Left ventricle myocardium inferior (tissue), 1 donor: Measurements from ENCODE around the gene SLC6A5. TPM values are rescaled to one million over a fixed set of nuclear protein-coding genes. Genes with fewer than 3 reads are reported as not detected.

Experiments used
- DNase-seq: peaks from one replicate; pipeline ENCODE4 v3.0.0-alpha.2; 2020
- H3K27ac ChIP-seq: fragments of 200-600 bp; replicated peaks from 2 replicates; pipeline ENCODE4 v1.8.0; 2021
- H3K27me3 ChIP-seq: fragments of 200-600 bp; 2 replicates; pipeline ENCODE4 v1.8.0; 2021; ENCODE audit warnings: low read depth
- H3K36me3 ChIP-seq: fragments of 200-600 bp; 2 replicates; pipeline ENCODE4 v1.8.0; 2021
- H3K4me1 ChIP-seq: fragments of 200-600 bp; 2 replicates; pipeline ENCODE4 v1.8.0; 2021
- H3K4me3 ChIP-seq: fragments of 200-600 bp; 2 replicates; pipeline ENCODE4 v1.8.0; 2021; ENCODE audit warnings: mild to moderate bottlenecking, moderate library complexity
- H3K9me3 ChIP-seq: fragments of 200-600 bp; replicated peaks from 2 replicates; pipeline ENCODE4 v1.8.0; 2021
- intact Hi-C: fragments of 100-400 bp; cut with micrococcal nuclease; formaldehyde crosslinking; loops from one replicate; pipeline ENCODE4 v1.11.0; 2022
- total RNA-seq: library from RNA; stranded (reverse); fragmentation: NEBNext Ultra II Directional; extraction: Animal tissue kit (Norgen Biotek cat#: 25700); gene quantifications from one replicate; pipeline ENCODE4 v1.2.1, GENCODE V29; 2021
- TF ChIP-seq, protein P1 (sequence below): fragments of 200-600 bp; IDR thresholded peaks from 2 replicates; pipeline ENCODE4 v1.8.0; 2021; ENCODE audit warnings: antibody characterized with exemption, mild to moderate bottlenecking, borderline replicate concordance
- donor health status: DM: no; HTN: yes; CAD: no; lungs with severe emphysema.

Gene SLC6A5
- total RNA-seq, 1 donor from 2014 or later: not detected

DNA sequence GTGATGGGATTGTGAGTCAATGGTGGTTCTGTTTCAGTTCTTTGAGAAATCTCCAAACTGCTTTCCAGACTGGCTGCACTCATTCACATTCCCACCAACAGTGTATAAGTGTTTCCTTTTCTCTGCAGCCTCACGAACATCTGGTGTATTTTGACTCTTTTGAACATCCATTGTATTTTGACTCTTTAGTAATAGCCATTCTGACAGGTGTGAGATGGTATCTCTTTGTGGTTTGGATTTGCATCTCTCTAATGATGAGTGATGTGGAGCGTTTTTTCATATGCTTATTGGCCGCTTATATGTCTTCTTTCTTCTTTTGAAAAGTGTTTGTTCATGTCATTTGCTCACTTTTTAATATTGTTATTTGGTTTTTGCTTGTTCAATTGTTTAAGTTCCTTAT is 89.4 kb downstream of the SLC6A5 start:
- H3K4me3 ChIP-seq: no peak overlapping the region
- TF ChIP-seq, protein P1, sequence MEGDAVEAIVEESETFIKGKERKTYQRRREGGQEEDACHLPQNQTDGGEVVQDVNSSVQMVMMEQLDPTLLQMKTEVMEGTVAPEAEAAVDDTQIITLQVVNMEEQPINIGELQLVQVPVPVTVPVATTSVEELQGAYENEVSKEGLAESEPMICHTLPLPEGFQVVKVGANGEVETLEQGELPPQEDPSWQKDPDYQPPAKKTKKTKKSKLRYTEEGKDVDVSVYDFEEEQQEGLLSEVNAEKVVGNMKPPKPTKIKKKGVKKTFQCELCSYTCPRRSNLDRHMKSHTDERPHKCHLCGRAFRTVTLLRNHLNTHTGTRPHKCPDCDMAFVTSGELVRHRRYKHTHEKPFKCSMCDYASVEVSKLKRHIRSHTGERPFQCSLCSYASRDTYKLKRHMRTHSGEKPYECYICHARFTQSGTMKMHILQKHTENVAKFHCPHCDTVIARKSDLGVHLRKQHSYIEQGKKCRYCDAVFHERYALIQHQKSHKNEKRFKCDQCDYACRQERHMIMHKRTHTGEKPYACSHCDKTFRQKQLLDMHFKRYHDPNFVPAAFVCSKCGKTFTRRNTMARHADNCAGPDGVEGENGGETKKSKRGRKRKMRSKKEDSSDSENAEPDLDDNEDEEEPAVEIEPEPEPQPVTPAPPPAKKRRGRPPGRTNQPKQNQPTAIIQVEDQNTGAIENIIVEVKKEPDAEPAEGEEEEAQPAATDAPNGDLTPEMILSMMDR: no peak
- intact Hi-C loops: no loop called here
- H3K27me3 ChIP-seq: no peaks in the 10 kb centered on the region
- no peaks in the 10 kb centered on the region for H3K36me3 ChIP-seq
- H3K9me3 ChIP-seq: no peaks in the 10 kb centered on the region
- no peaks in the 10 kb centered on the region for H3K4me1 ChIP-seq
- DNase-seq: no peak
- H3K27ac ChIP-seq: no peak overlapping the region

DNA sequence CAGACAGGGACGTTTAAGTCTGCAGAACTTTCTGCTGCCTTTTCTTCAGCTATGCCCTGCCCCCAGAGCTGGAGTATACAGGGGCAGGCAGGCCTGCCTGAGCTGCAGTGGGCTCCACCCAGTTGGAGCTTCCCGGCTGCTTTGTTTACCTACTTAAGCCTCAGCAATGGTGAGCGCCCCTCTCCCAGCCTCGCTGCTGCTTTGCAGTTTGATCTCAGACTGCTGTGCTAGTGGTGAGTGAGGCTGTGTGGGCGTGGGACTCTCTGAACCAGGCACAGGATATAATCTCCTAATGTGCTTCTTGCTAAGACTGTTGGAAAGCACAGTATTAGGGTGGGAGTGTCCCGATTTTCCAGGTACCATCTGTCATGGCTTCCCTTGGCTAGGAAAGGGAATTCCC is 108.5 kb downstream of the SLC6A5 start:
- Histone ChIP-seq H3K27me3 (no peaks in the 10 kb centered on the region), H3K27ac (no peak overlapping the region), H3K36me3 (no peaks in the 10 kb centered on the region), H3K4me3 (no peak overlapping the region), H3K9me3 (peaks cover 40% of the 10 kb centered on the region), H3K4me1 (no peaks in the 10 kb centered on the region)
- intact Hi-C loops: no loop called here
- DNase-seq: no peak
- TF ChIP-seq, protein P1: no peak

Other genes starting within 250 kb of the SLC6A5 start
- 17.4 TPM for gene HTATIP2, start 235.9 kb upstream of the SLC6A5 start, total RNA-seq
- gene PRMT3, start 211.9 kb upstream of the SLC6A5 start, total RNA-seq: 11.4 TPM
- gene NELL1, start 70.0 kb downstream of the SLC6A5 start, total RNA-seq: not detected